Mesenchymal stem cell (in vitro differentiated cells and primary cell): ENCODE measurements around the gene FRMD4A.

Source experiments
- DNase-seq: peaks from one replicate; pipeline ENCODE4 v3.0.0-alpha.2; 2013
- H2AFZ ChIP-seq: one replicate; pipeline ENCODE4 v1.6.1; 2013; ENCODE audit warnings: low read depth, mild to moderate bottlenecking, control low read depth, inconsistent platforms, low read length, moderate library complexity
- H2AK5ac ChIP-seq: 2 replicates; pipeline ENCODE4 v1.6.1; 2013; ENCODE audit warnings: low read length, moderate library complexity, mild to moderate bottlenecking, inconsistent platforms; ENCODE audit not compliant: severe bottlenecking
- H2BK120ac ChIP-seq: one replicate; pipeline ENCODE4 v1.6.1; 2013; ENCODE audit warnings: low read depth, mild to moderate bottlenecking, inconsistent platforms, low read length, moderate library complexity
- H2BK12ac ChIP-seq, 2 experiments: one replicate each; pipeline ENCODE4 v1.6.1; 2013; ENCODE audit warnings: inconsistent platforms in 2 of 2, low read length in 2 of 2, mild to moderate bottlenecking in 2 of 2, moderate library complexity in 2 of 2, control low read depth in 1 of 2
- H2BK15ac ChIP-seq: one replicate; pipeline ENCODE4 v1.6.1; 2013; ENCODE audit warnings: mild to moderate bottlenecking, low read depth, inconsistent platforms; ENCODE audit not compliant: poor library complexity, severe bottlenecking
- H2BK5ac ChIP-seq: 2 replicates; pipeline ENCODE4 v1.6.1; 2013; ENCODE audit warnings: low read depth, mild to moderate bottlenecking, low read length, control low read depth, inconsistent platforms; ENCODE audit not compliant: poor library complexity, severe bottlenecking
- H3K14ac ChIP-seq, 2 experiments: one replicate each; pipeline ENCODE4 v1.6.1; 2013; ENCODE audit warnings: inconsistent platforms in 2 of 2, low read length in 2 of 2, control low read depth in 1 of 2, mild to moderate bottlenecking in 1 of 2, moderate library complexity in 1 of 2
- H3K18ac ChIP-seq, 2 experiments: one replicate each; pipeline ENCODE4 v1.6.1; 2013; ENCODE audit warnings: inconsistent platforms in 2 of 2, low read length in 2 of 2, control low read depth in 1 of 2, low read depth in 1 of 2, mild to moderate bottlenecking in 1 of 2
- H3K23ac ChIP-seq, 2 experiments: one replicate each; pipeline ENCODE4 v1.6.1; 2013; ENCODE audit warnings: inconsistent platforms in 2 of 2, low read length in 2 of 2, mild to moderate bottlenecking in 2 of 2, moderate library complexity in 2 of 2, control low read depth in 1 of 2
- H3K27ac ChIP-seq: 2 replicates; pipeline ENCODE4 v1.5.1; 2013; ENCODE audit warnings: mild to moderate bottlenecking, moderate library complexity, low read length, control low read depth, inconsistent platforms; ENCODE audit not compliant: poor library complexity, severe bottlenecking
- H3K27me3 ChIP-seq, 2 experiments: 2 replicates each; pipeline versions ENCODE4 v1.6.1 to v1.7.0; 2013; ENCODE audit warnings: low read length in 2 of 2, mild to moderate bottlenecking in 2 of 2, moderate library complexity in 2 of 2, control low read depth in 1 of 2, inconsistent platforms in 1 of 2; ENCODE audit not compliant: control insufficient read depth in 1 of 2, insufficient read depth in 1 of 2
- H3K36me3 ChIP-seq, 2 experiments: 2 replicates each; pipeline versions ENCODE4 v1.6.1 to v1.7.0; 2013; ENCODE audit warnings: low read length in 2 of 2, control low read depth in 1 of 2, inconsistent platforms in 1 of 2, low read depth in 1 of 2, mild to moderate bottlenecking in 1 of 2; ENCODE audit not compliant: insufficient read depth in 2 of 2, control insufficient read depth in 1 of 2
- H3K4ac ChIP-seq, 2 experiments: one replicate each; pipeline ENCODE4 v1.6.1; 2013; ENCODE audit warnings: inconsistent platforms in 2 of 2, low read length in 2 of 2, mild to moderate bottlenecking in 2 of 2, moderate library complexity in 2 of 2, control low read depth in 1 of 2, low read depth in 1 of 2
- H3K4me1 ChIP-seq: 2 replicates; pipeline ENCODE4 v1.6.1; 2013; ENCODE audit warnings: low read depth, low read length, control low read depth; ENCODE audit not compliant: control insufficient read depth, insufficient read depth
- H3K4me2 ChIP-seq: 2 replicates; pipeline ENCODE4 v1.6.1; 2013; ENCODE audit warnings: low read length, mild to moderate bottlenecking, inconsistent platforms; ENCODE audit not compliant: poor library complexity, severe bottlenecking
- H3K4me3 ChIP-seq, 2 experiments: 2 replicates each; pipeline versions ENCODE4 v1.5.1 to v1.7.0; 2013; ENCODE audit warnings: low read length in 2 of 2, mild to moderate bottlenecking in 2 of 2, control low read depth in 1 of 2, low read depth in 1 of 2; ENCODE audit not compliant: insufficient read depth in 1 of 2
- H3K79me1 ChIP-seq: replicated peaks from 2 replicates; pipeline ENCODE4 v1.6.1; 2013; ENCODE audit warnings: mild to moderate bottlenecking, control low read depth, low read length, inconsistent platforms; ENCODE audit not compliant: poor library complexity, severe bottlenecking
- H3K9ac ChIP-seq: 2 replicates; pipeline ENCODE4 v1.7.0; 2013; ENCODE audit warnings: mild to moderate bottlenecking, low read length, moderate library complexity
- H3K9me3 ChIP-seq: 2 replicates; pipeline ENCODE4 v1.7.0; 2013; ENCODE audit warnings: mild to moderate bottlenecking, low read length; ENCODE audit not compliant: control insufficient read depth
- H4K8ac ChIP-seq: one replicate; pipeline ENCODE4 v1.6.1; 2013; ENCODE audit warnings: inconsistent platforms, mild to moderate bottlenecking, low read length, moderate library complexity
- H4K91ac ChIP-seq: one replicate; pipeline ENCODE4 v1.6.1; 2013; ENCODE audit warnings: mild to moderate bottlenecking, low read length, inconsistent platforms
- WGBS: methylation state at CpG from one replicate; pipeline ENCODE4 v1.1.7; 2013; ENCODE audit warnings: mixed read lengths; 5-methylcytosine and 5-hydroxymethylcytosine counted together

FRMD4A gene

DNA sequence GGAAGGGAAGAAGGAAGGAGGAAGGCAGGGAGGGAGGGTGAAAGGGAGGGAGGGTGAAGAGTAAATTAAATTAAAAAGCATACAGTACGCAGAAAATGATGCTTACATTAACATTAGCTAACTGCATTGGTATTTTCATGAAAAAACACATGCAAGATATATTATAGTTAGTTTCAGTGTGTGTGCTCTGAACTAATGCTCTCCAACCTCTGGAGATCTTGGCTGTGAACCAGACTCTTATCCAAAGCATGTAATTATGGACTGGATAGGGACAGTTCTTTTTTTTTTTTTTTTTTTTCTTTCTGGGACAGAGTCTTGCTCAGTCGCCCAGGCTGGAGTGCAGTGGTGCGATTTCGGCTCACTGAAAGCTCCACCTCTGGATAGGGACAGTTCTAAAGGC, 357.0 kb downstream of the FRMD4A start:
- WGBS, result 92% methylated on average over 3 of the region's 4 CpGs
- no peak overlapping the region for H3K18ac ChIP-seq
- H3K4me3 ChIP-seq, result no peak overlapping the region
- peaks cover 13% of the 10 kb centered on the region for H3K4me1 ChIP-seq
- H3K14ac ChIP-seq, result no peak overlapping the region
- no peak overlapping the region for H3K23ac ChIP-seq
- H2AFZ ChIP-seq, result no peak overlapping the region
- H2AK5ac ChIP-seq, result no peak overlapping the region
- no peak overlapping the region for H3K4ac ChIP-seq
- H2BK120ac ChIP-seq, result no peak overlapping the region
- H4K91ac ChIP-seq, result no peak overlapping the region
- no peak overlapping the region for H3K9ac ChIP-seq
- no peak overlapping the region for H3K4me2 ChIP-seq
- H3K79me1 ChIP-seq, result peaks cover 2% of the 10 kb centered on the region
- peaks cover 0 to 6% of the 10 kb centered on the region in 2 experiments for H3K36me3 ChIP-seq
- no peak overlapping the region for H3K27ac ChIP-seq
- no peak overlapping the region for H2BK12ac ChIP-seq
- no peak overlapping the region for H4K8ac ChIP-seq
- H2BK15ac ChIP-seq, result no peak overlapping the region
- H3K27me3 ChIP-seq, result no peaks in the 10 kb centered on the region
- H3K9me3 ChIP-seq, result no peaks in the 10 kb centered on the region
- H2BK5ac ChIP-seq, result no peak overlapping the region
- peak; percentile 47 for DNase-seq

DNA sequence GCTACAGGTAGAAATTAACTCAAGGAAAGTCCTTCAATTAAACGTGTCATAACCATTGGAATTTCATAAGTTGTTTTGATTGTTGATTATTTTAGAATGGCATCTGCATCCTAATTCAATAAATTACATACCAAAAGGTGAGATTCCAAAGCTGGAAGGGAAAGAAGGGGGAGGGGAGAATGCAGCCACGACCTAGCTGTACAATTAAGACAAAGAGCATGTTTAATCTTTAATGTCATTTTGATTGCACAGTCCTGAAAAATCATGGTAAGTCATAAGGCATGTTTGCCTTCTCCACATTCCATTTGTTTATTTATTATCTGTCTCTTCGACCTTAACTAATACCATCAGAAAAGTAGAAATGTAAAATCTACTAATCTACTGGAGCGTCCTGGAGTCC, 358.1 kb downstream of the FRMD4A start:
- H3K79me1 ChIP-seq, result peaks cover 2% of the 10 kb centered on the region
- no peak overlapping the region for H2AK5ac ChIP-seq
- 53% methylated on average over 3 of the region's 4 CpGs for WGBS
- H3K9ac ChIP-seq, result no peak overlapping the region
- H3K4me3 ChIP-seq, result no peak overlapping the region
- no peak overlapping the region for H2BK5ac ChIP-seq
- peaks cover 0 to 6% of the 10 kb centered on the region in 2 experiments for H3K36me3 ChIP-seq
- peaks cover 13% of the 10 kb centered on the region for H3K4me1 ChIP-seq
- no peak overlapping the region for H2AFZ ChIP-seq
- H4K91ac ChIP-seq, result no peak overlapping the region
- no peak overlapping the region for H3K27ac ChIP-seq
- H4K8ac ChIP-seq, result no peak overlapping the region
- no peak overlapping the region for H3K14ac ChIP-seq
- H3K4ac ChIP-seq, result no peak overlapping the region
- no peak overlapping the region for H3K18ac ChIP-seq
- H2BK15ac ChIP-seq, result no peak overlapping the region
- no peak for DNase-seq
- no peak overlapping the region for H3K4me2 ChIP-seq
- H2BK12ac ChIP-seq, result no peak overlapping the region
- no peak overlapping the region for H2BK120ac ChIP-seq
- no peaks in the 10 kb centered on the region for H3K27me3 ChIP-seq
- H3K9me3 ChIP-seq, result no peaks in the 10 kb centered on the region
- no peak overlapping the region for H3K23ac ChIP-seq

DNA sequence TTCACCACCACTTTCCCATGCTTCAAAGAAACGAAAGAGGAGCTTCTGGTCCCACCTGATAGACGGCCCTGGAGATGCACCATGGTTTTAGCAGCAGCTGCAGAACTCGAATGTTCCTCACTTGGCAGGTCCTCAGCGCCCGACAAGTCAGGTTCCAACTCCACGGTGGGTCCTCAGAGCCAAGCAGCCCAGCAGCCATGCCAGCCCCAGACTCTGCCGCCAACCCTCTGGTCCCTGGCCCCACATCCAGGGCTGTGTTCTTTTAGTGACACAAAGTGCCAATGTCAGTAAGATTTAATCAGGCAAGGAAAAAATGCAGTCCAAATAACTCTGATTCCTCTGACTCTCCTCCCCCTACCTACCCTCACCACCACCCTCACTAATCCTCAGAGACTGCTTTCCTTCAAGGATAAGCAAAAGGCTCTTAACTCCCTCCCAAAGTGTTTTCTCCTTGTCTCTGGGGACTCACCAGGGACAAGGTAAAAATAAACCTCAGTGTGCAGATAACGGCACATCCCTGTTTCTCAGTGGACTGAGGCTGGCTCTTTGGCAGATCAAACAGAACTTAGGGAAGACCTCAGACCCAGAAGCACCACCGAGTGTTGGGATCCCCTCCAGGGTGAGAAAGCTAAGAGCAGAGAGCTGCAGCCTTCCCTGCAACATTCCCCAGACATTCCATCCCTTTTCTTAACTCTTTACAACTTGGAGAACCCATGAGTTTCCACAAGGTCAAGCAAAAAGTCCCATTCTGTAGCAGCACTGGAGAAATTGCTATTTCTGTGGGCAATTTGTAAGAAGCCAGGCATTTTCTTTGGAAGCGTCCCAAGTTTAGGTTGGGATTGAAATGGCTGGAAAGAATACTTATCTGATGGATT, 358.9 kb downstream of the FRMD4A start:
- Histone ChIP-seq H2BK15ac (no peak overlapping the region), H3K18ac (peak overlapping the region in 1 of 2 experiments; percentile 31)
- WGBS, result 73% methylated on average over 10 of the region's 10 CpGs

DNA sequence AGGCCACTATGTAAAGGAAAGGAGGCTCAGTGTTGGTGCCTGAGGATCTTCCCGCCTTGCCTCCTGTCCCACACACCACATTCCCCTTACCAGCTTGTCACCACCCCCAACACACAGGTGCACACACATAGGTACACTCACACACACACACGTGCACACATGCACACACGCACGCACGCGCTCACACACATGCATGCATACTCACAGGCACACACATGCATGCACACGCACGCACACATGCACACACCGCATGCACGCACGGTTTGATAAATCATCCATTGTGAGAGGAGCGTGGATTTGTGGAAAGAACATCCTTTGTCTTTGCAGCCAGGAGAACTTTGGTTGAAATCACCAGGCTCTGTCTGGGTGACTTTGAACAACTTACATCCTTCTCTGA, 359.8 kb downstream of the FRMD4A start:
- Histone ChIP-seq H3K23ac (no peak overlapping the region), H3K4me3 (no peak overlapping the region), H2BK12ac (peak overlapping the region; percentile 28 to 52), H4K8ac (no peak overlapping the region), H3K4ac (no peak overlapping the region), H3K79me1 (peaks cover 2% of the 10 kb centered on the region), H3K27ac (no peak overlapping the region), H3K27me3 (no peaks in the 10 kb centered on the region), H4K91ac (peak overlapping the region; percentile 57), H2AFZ (no peak overlapping the region), H3K4me1 (peaks cover 15% of the 10 kb centered on the region), H3K18ac (peak overlapping the region in 1 of 2 experiments; percentile 74), H2BK5ac (no peak overlapping the region), H3K9me3 (no peaks in the 10 kb centered on the region), H2AK5ac (no peak overlapping the region), H3K36me3 (peaks cover 0 to 6% of the 10 kb centered on the region in 2 experiments), H3K14ac (peak overlapping the region in 1 of 2 experiments; percentile 84), H2BK120ac (no peak overlapping the region), H2BK15ac (no peak overlapping the region), H3K9ac (no peak overlapping the region), H3K4me2 (no peak overlapping the region)
- no peak for DNase-seq
- 97% methylated on average over 12 of the region's 12 CpGs for WGBS

More for the DNA sequence above, 358.9 kb downstream of the FRMD4A start:
- H3K14ac ChIP-seq, result no peak overlapping the region
- peaks cover 2% of the 10 kb centered on the region for H3K79me1 ChIP-seq
- peak overlapping the region in 1 of 2 experiments; percentile 35 for H3K4ac ChIP-seq
- no peak overlapping the region for H3K4me2 ChIP-seq
- H4K91ac ChIP-seq, result no peak overlapping the region
- no peak overlapping the region for H2BK120ac ChIP-seq
- no peak overlapping the region for H4K8ac ChIP-seq
- H2BK5ac ChIP-seq, result no peak overlapping the region
- H3K9me3 ChIP-seq, result no peaks in the 10 kb centered on the region
- peaks cover 13% of the 10 kb centered on the region for H3K4me1 ChIP-seq
- no peak overlapping the region for H3K9ac ChIP-seq
- peaks cover 0 to 6% of the 10 kb centered on the region in 2 experiments for H3K36me3 ChIP-seq
- peak overlapping the region; percentile 26 for H2AK5ac ChIP-seq
- no peak overlapping the region for H2AFZ ChIP-seq
- no peak overlapping the region for H3K23ac ChIP-seq
- no peaks in the 10 kb centered on the region for H3K27me3 ChIP-seq
- DNase-seq, result peak; percentile 61
- H3K4me3 ChIP-seq, result no peak overlapping the region
- peak overlapping the region; percentile 51 for H3K27ac ChIP-seq
- H2BK12ac ChIP-seq, result peak overlapping the region in 1 of 2 experiments; percentile 59
